Neural cell (in vitro differentiated cells): ENCODE results near the gene CTDP1.

Experiments used
- EP300 ChIP-seq: fragments of 450-650 bp; conservative IDR thresholded peaks from 2 replicates; pipeline ENCODE4 v1.6.1; 2014; ENCODE audit warnings: antibody characterized with exemption, mild to moderate bottlenecking, moderate library complexity; ENCODE audit not compliant: poor library complexity, severe bottlenecking
- EZH2 ChIP-seq: fragments of 200-600, 300-800 bp; shearing (Covaris generic), sonication (generic); IDR thresholded peaks from 2 replicates; pipeline ENCODE4 v1.6.1; 2014; ENCODE audit warnings: antibody characterized with exemption, low read length, borderline replicate concordance, mild to moderate bottlenecking; ENCODE audit not compliant: insufficient read depth, poor library complexity, severe bottlenecking
- MXI1 ChIP-seq: fragments of 450-650 bp; conservative IDR thresholded peaks from 2 replicates; pipeline ENCODE4 v1.6.1; 2014; ENCODE audit warnings: antibody characterized with exemption, mild to moderate bottlenecking; ENCODE audit not compliant: poor library complexity, severe bottlenecking
- POLR2AphosphoS5 ChIP-seq: IDR thresholded peaks from 2 replicates; pipeline ENCODE4 v1.6.1; 2012
- TAF1 ChIP-seq: IDR thresholded peaks from 2 replicates; pipeline ENCODE4 v1.6.1; 2012; ENCODE audit warnings: low read depth
- TF ChIP-seq, protein P1 (sequence below): fragments of 450-650 bp; IDR thresholded peaks from 2 replicates; pipeline ENCODE4 v1.5.1; 2014; ENCODE audit warnings: antibody characterized with exemption, mild to moderate bottlenecking, moderate library complexity; ENCODE audit not compliant: poor library complexity, severe bottlenecking
- TF ChIP-seq, protein P2 (sequence below): IDR thresholded peaks from 2 replicates; pipeline ENCODE4 v1.6.1; 2012; ENCODE audit warnings: borderline replicate concordance

DNA sequence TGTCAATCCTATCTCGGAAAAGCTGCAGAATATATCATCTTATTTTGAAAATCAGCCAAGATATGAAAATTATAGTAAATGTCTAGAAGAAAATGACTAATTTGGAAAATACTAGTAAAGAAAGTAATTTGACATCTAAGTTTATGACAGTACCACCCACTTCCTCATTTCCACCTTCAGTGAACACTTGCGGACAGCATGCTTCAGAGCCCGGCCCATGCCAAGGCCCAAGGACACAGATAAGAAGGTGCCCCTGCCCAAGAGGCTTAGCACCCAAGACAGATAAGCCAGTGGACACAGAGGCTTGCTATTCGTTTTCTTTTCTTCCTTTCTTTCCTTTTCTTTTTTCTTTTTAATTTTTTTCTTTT is 113.4 kb downstream of the CTDP1 start:
- TF ChIP-seq, protein P1, sequence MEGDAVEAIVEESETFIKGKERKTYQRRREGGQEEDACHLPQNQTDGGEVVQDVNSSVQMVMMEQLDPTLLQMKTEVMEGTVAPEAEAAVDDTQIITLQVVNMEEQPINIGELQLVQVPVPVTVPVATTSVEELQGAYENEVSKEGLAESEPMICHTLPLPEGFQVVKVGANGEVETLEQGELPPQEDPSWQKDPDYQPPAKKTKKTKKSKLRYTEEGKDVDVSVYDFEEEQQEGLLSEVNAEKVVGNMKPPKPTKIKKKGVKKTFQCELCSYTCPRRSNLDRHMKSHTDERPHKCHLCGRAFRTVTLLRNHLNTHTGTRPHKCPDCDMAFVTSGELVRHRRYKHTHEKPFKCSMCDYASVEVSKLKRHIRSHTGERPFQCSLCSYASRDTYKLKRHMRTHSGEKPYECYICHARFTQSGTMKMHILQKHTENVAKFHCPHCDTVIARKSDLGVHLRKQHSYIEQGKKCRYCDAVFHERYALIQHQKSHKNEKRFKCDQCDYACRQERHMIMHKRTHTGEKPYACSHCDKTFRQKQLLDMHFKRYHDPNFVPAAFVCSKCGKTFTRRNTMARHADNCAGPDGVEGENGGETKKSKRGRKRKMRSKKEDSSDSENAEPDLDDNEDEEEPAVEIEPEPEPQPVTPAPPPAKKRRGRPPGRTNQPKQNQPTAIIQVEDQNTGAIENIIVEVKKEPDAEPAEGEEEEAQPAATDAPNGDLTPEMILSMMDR: no peak
- TF ChIP-seq TAF1: no peak
- TF ChIP-seq MXI1: no peak
- TF ChIP-seq, protein P2, sequence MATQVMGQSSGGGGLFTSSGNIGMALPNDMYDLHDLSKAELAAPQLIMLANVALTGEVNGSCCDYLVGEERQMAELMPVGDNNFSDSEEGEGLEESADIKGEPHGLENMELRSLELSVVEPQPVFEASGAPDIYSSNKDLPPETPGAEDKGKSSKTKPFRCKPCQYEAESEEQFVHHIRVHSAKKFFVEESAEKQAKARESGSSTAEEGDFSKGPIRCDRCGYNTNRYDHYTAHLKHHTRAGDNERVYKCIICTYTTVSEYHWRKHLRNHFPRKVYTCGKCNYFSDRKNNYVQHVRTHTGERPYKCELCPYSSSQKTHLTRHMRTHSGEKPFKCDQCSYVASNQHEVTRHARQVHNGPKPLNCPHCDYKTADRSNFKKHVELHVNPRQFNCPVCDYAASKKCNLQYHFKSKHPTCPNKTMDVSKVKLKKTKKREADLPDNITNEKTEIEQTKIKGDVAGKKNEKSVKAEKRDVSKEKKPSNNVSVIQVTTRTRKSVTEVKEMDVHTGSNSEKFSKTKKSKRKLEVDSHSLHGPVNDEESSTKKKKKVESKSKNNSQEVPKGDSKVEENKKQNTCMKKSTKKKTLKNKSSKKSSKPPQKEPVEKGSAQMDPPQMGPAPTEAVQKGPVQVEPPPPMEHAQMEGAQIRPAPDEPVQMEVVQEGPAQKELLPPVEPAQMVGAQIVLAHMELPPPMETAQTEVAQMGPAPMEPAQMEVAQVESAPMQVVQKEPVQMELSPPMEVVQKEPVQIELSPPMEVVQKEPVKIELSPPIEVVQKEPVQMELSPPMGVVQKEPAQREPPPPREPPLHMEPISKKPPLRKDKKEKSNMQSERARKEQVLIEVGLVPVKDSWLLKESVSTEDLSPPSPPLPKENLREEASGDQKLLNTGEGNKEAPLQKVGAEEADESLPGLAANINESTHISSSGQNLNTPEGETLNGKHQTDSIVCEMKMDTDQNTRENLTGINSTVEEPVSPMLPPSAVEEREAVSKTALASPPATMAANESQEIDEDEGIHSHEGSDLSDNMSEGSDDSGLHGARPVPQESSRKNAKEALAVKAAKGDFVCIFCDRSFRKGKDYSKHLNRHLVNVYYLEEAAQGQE: no peak
- no peak for TF ChIP-seq EZH2
- TF ChIP-seq EP300: no peak
- TF ChIP-seq POLR2AphosphoS5: no peak
